Osteoblast (primary cell): ENCODE measurements around the gene PKP2. TPM values are rescaled to one million over a fixed set of nuclear protein-coding genes. Genes with fewer than 3 reads are reported as not detected.

Source experiments
- DNase-seq: peaks from one replicate; pipeline ENCODE4 v3.0.0; 2011; ENCODE audit warnings: low spot score, mixed read lengths; ENCODE audit not compliant: insufficient read length; ENCODE audit errors: missing footprints
- H2AFZ ChIP-seq: 2 replicates; pipeline ENCODE4 v1.6.0; 2011; ENCODE audit warnings: mild to moderate bottlenecking, low read length
- H3K27ac ChIP-seq: 2 replicates; pipeline ENCODE4 v1.5.1; 2011; ENCODE audit warnings: mild to moderate bottlenecking, low read depth, low read length, moderate library complexity
- H3K27me3 ChIP-seq: 2 replicates; pipeline ENCODE4 v1.6.0; 2012; ENCODE audit warnings: mild to moderate bottlenecking, control low read depth, inconsistent platforms, low read length, moderate library complexity; ENCODE audit not compliant: insufficient read depth
- H3K36me3 ChIP-seq: 2 replicates; pipeline ENCODE4 v1.5.1; 2011; ENCODE audit warnings: mild to moderate bottlenecking, low read length, control low read depth, moderate library complexity; ENCODE audit not compliant: insufficient read depth
- H3K4me1 ChIP-seq: 2 replicates; pipeline ENCODE4 v1.5.1; 2011; ENCODE audit warnings: mild to moderate bottlenecking, low read length, control low read depth, moderate library complexity; ENCODE audit not compliant: insufficient read depth
- H3K4me2 ChIP-seq: 2 replicates; pipeline ENCODE4 v1.6.0; 2011; ENCODE audit warnings: mild to moderate bottlenecking, low read length; ENCODE audit not compliant: insufficient read depth
- H3K4me3 ChIP-seq: fragments of 200-600 bp; sonication (generic); 3 replicates; pipeline ENCODE4 v1.5.1; 2012; ENCODE audit warnings: mild to moderate bottlenecking, low read length, inconsistent platforms; ENCODE audit not compliant: insufficient read depth
- H3K79me2 ChIP-seq: 2 replicates; pipeline ENCODE4 v1.6.0; 2012; ENCODE audit warnings: mild to moderate bottlenecking, low read length, control low read depth, inconsistent platforms; ENCODE audit not compliant: insufficient read depth
- H3K9me3 ChIP-seq: 2 replicates; pipeline ENCODE4 v1.5.1; 2011; ENCODE audit warnings: low read depth, low read length, control low read depth
- H4K20me1 ChIP-seq: 2 replicates; pipeline ENCODE4 v1.6.0; 2012; ENCODE audit warnings: mild to moderate bottlenecking, low read length, control low read depth; ENCODE audit not compliant: insufficient read depth
- total RNA-seq: library from RNA; depleted of rRNA; stranded (reverse); fragments of >200 nt; gene quantifications from 2 replicates; pipeline ENCODE4 v1.2.3, GENCODE V29; 2012
- TF ChIP-seq, protein P1 (sequence below): IDR thresholded peaks from 2 replicates; pipeline ENCODE4 v1.5.1; 2011; ENCODE audit warnings: mild to moderate bottlenecking, low read depth, low read length, moderate library complexity; ENCODE audit errors: extremely low read depth

Gene PKP2
- total RNA-seq, 1 donor = under 0.01 TPM

DNA sequence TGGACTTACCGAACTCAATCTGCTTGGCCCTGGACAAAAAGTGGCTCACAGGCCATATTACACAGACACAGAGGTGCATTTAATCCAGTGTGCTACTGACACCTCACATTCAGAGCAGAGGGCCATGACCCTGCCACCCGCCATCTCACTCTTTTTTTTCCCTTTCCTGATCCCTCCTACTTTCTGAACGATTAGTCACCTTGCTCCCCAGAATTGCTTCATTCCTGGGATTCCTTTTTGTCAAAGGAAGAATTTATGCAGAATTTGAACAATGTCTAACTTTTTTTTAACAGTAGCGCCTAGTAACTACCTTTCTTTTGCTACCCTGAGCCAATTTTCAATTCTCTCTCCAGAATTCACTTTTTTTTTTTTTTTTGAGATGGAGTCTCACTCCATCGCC lies 4.6 kb downstream of the PKP2 start:
- no peak overlapping the region for H3K4me2 ChIP-seq
- H3K79me2 ChIP-seq = no peaks in the 10 kb centered on the region
- peaks cover 8% of the 10 kb centered on the region for H3K27me3 ChIP-seq

GRCh38 chr12:32891526-32891925 lies 5.1 kb downstream of the PKP2 start:
- Histone ChIP-seq H2AFZ (no peak overlapping the region), H3K79me2 (no peaks in the 10 kb centered on the region)

More for the DNA sequence above, 4.6 kb downstream of the PKP2 start:
- Histone ChIP-seq H3K36me3 (no peaks in the 10 kb centered on the region), H3K9me3 (no peaks in the 10 kb centered on the region), H4K20me1 (no peaks in the 10 kb centered on the region), H3K4me1 (no peaks in the 10 kb centered on the region), H3K27ac (no peak overlapping the region), H3K4me3 (no peak overlapping the region), H2AFZ (no peak overlapping the region)
- DNase-seq = peak; percentile 30
- TF ChIP-seq, protein P1, sequence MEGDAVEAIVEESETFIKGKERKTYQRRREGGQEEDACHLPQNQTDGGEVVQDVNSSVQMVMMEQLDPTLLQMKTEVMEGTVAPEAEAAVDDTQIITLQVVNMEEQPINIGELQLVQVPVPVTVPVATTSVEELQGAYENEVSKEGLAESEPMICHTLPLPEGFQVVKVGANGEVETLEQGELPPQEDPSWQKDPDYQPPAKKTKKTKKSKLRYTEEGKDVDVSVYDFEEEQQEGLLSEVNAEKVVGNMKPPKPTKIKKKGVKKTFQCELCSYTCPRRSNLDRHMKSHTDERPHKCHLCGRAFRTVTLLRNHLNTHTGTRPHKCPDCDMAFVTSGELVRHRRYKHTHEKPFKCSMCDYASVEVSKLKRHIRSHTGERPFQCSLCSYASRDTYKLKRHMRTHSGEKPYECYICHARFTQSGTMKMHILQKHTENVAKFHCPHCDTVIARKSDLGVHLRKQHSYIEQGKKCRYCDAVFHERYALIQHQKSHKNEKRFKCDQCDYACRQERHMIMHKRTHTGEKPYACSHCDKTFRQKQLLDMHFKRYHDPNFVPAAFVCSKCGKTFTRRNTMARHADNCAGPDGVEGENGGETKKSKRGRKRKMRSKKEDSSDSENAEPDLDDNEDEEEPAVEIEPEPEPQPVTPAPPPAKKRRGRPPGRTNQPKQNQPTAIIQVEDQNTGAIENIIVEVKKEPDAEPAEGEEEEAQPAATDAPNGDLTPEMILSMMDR = no peak

GRCh38 chr12:32889011-32889760 lies 7.4 kb downstream of the PKP2 start:
- TF ChIP-seq, protein P1 = no peak
- H3K36me3 ChIP-seq = no peaks in the 10 kb centered on the region
- no peaks in the 10 kb centered on the region for H3K9me3 ChIP-seq
- H4K20me1 ChIP-seq = no peaks in the 10 kb centered on the region
- H2AFZ ChIP-seq = no peak overlapping the region
- no peak overlapping the region for H3K4me2 ChIP-seq
- no peaks in the 10 kb centered on the region for H3K79me2 ChIP-seq
- H3K27me3 ChIP-seq = no peaks in the 10 kb centered on the region
- no peak for DNase-seq
- no peaks in the 10 kb centered on the region for H3K4me1 ChIP-seq
- H3K4me3 ChIP-seq = no peak overlapping the region
- H3K27ac ChIP-seq = no peak overlapping the region

More at GRCh38 chr12:32891526-32891925, 5.1 kb downstream of the PKP2 start:
- Histone ChIP-seq H3K27ac (no peak overlapping the region), H3K4me1 (no peaks in the 10 kb centered on the region), H4K20me1 (no peaks in the 10 kb centered on the region), H3K9me3 (no peaks in the 10 kb centered on the region), H3K36me3 (no peaks in the 10 kb centered on the region), H3K27me3 (peaks cover 7% of the 10 kb centered on the region), H3K4me3 (no peak overlapping the region), H3K4me2 (no peak overlapping the region)
- DNase-seq = no peak
- TF ChIP-seq, protein P1 = no peak

DNA sequence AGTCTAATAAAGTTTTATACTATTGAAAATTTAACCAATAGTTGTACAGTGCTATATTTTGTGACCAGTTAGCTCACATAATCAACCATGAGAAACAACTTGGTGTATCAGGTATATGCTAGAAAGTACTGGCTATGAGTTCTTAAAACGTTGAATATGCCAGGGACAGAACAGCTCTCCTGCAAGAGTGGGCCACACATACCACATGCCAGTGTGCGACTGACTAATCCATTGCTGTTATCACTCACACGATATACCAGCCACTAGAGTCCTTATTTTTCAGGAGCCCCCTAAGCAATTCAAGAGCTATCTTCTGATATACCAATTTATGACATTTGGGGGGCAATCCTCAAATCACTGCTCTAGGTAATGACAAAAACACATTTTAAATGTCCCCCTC lies 9.5 kb downstream of the PKP2 start:
- Histone ChIP-seq H3K27me3 (no peaks in the 10 kb centered on the region), H3K4me1 (no peaks in the 10 kb centered on the region), H4K20me1 (no peaks in the 10 kb centered on the region), H3K4me2 (no peak overlapping the region), H3K4me3 (no peak overlapping the region), H3K79me2 (no peaks in the 10 kb centered on the region), H3K27ac (no peak overlapping the region), H3K9me3 (no peaks in the 10 kb centered on the region), H3K36me3 (no peaks in the 10 kb centered on the region), H2AFZ (no peak overlapping the region)
- DNase-seq = no peak
- TF ChIP-seq, protein P1 = no peak
